ENCODE measurements around the gene ARMC12. TPM values are rescaled to one million over a fixed set of nuclear protein-coding genes. Genes with fewer than 3 reads are reported as not detected.

The ARMC12 gene
- total RNA-seq, 1 experiment from 2014 or later = 1.0 TPM

DNA sequence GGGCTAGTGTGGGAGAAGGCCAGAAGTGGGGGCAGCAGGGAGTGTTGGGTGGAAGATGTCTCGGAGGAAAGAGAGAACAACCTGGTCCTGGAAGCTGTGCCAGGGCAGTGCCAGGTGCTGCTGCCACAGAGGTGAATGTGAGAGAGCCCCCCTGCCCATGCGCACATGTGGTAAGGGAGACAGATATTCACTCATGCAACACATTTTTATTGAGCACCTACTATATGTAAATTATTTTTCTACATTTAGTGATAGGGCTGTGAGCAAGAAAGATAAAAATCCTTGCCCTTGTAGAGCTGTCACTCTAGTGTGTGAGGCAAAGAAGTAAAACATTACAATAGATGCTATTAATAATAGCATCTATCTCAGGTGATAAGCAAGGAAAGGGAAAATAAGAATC is 44.5 kb downstream of the ARMC12 start:
- Mint-ChIP-seq H3K36me3 (no peaks in the 10 kb centered on the region), H3K4me1 (peaks cover 15% of the 10 kb centered on the region), H3K27ac (no peak overlapping the region), H3K4me3 (no peak overlapping the region), H3K27me3 (ENCODE audit: low read depth) (peaks cover 6% of the 10 kb centered on the region; the same call in 1 of the 2 replicates), H3K9me3 (no peaks in the 10 kb centered on the region)
- ATAC-seq (no peak), DNase-seq (ENCODE audit: low spot score) (no peak)
- POLR2A ChIA-PET = interaction anchor here (0.7 to 1.6 kb wide), 3 partner anchors 18 to 224 kb away, joined by 4 to 5 read pairs (median 4); no protein-coding TSS in a partner anchor
- no peak for TF ChIP-seq NFE2L1 (CRISPR knock-in tag; IDR thresholded peaks at IDR 0.05)
- TF ChIP-seq GRHL2 (CRISPR knock-in tag; IDR thresholded peaks at IDR 0.05; ENCODE audit: insufficient replicate concordance, severe bottlenecking) = no peak
- TF ChIP-seq, protein P1, sequence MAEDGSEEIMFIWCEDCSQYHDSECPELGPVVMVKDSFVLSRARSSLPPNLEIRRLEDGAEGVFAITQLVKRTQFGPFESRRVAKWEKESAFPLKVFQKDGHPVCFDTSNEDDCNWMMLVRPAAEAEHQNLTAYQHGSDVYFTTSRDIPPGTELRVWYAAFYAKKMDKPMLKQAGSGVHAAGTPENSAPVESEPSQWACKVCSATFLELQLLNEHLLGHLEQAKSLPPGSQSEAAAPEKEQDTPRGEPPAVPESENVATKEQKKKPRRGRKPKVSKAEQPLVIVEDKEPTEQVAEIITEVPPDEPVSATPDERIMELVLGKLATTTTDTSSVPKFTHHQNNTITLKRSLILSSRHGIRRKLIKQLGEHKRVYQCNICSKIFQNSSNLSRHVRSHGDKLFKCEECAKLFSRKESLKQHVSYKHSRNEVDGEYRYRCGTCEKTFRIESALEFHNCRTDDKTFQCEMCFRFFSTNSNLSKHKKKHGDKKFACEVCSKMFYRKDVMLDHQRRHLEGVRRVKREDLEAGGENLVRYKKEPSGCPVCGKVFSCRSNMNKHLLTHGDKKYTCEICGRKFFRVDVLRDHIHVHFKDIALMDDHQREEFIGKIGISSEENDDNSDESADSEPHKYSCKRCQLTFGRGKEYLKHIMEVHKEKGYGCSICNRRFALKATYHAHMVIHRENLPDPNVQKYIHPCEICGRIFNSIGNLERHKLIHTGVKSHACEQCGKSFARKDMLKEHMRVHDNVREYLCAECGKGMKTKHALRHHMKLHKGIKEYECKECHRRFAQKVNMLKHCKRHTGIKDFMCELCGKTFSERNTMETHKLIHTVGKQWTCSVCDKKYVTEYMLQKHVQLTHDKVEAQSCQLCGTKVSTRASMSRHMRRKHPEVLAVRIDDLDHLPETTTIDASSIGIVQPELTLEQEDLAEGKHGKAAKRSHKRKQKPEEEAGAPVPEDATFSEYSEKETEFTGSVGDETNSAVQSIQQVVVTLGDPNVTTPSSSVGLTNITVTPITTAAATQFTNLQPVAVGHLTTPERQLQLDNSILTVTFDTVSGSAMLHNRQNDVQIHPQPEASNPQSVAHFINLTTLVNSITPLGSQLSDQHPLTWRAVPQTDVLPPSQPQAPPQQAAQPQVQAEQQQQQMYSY (CRISPR knock-in tag; IDR thresholded peaks at IDR 0.05) = no peak
- TF ChIP-seq ZNF423 (CRISPR knock-in tag; IDR thresholded peaks at IDR 0.05) = no peak
- no peak for TF ChIP-seq NR3C1 (CRISPR knock-in tag; conservative IDR thresholded peaks at IDR 0.05; ENCODE audit: low read depth)
- TF ChIP-seq ZNF671 (CRISPR knock-in tag; IDR thresholded peaks at IDR 0.05) = no peak
- TF ChIP-seq MXD4 (CRISPR knock-in tag; IDR thresholded peaks at IDR 0.05; ENCODE audit: borderline replicate concordance) = no peak
- TF ChIP-seq, protein P2, sequence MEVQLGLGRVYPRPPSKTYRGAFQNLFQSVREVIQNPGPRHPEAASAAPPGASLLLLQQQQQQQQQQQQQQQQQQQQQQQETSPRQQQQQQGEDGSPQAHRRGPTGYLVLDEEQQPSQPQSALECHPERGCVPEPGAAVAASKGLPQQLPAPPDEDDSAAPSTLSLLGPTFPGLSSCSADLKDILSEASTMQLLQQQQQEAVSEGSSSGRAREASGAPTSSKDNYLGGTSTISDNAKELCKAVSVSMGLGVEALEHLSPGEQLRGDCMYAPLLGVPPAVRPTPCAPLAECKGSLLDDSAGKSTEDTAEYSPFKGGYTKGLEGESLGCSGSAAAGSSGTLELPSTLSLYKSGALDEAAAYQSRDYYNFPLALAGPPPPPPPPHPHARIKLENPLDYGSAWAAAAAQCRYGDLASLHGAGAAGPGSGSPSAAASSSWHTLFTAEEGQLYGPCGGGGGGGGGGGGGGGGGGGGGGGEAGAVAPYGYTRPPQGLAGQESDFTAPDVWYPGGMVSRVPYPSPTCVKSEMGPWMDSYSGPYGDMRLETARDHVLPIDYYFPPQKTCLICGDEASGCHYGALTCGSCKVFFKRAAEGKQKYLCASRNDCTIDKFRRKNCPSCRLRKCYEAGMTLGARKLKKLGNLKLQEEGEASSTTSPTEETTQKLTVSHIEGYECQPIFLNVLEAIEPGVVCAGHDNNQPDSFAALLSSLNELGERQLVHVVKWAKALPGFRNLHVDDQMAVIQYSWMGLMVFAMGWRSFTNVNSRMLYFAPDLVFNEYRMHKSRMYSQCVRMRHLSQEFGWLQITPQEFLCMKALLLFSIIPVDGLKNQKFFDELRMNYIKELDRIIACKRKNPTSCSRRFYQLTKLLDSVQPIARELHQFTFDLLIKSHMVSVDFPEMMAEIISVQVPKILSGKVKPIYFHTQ (CRISPR knock-in tag; IDR thresholded peaks at IDR 0.05) = no peak
- no peak for TF ChIP-seq HMGA2 (CRISPR knock-in tag; IDR thresholded peaks at IDR 0.05)
- no peak for TF ChIP-seq NFYB (CRISPR knock-in tag; conservative IDR thresholded peaks at IDR 0.05; ENCODE audit: low read depth)
- TF ChIP-seq, protein P3, sequence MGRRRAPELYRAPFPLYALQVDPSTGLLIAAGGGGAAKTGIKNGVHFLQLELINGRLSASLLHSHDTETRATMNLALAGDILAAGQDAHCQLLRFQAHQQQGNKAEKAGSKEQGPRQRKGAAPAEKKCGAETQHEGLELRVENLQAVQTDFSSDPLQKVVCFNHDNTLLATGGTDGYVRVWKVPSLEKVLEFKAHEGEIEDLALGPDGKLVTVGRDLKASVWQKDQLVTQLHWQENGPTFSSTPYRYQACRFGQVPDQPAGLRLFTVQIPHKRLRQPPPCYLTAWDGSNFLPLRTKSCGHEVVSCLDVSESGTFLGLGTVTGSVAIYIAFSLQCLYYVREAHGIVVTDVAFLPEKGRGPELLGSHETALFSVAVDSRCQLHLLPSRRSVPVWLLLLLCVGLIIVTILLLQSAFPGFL (CRISPR knock-in tag; IDR thresholded peaks at IDR 0.05; ENCODE audit: borderline replicate concordance) = no peak
- no peak for TF ChIP-seq ATF1 (CRISPR knock-in tag; IDR thresholded peaks at IDR 0.05)
- TF ChIP-seq OVOL2 (CRISPR knock-in tag; IDR thresholded peaks at IDR 0.05; ENCODE audit: borderline replicate concordance) = no peak
- TF ChIP-seq ZNF263 (CRISPR knock-in tag; IDR thresholded peaks at IDR 0.05; ENCODE audit: low read depth) = no peak
- no peak for TF ChIP-seq FOXJ3 (CRISPR knock-in tag; IDR thresholded peaks at IDR 0.05; ENCODE audit: borderline replicate concordance)
- no peak for TF ChIP-seq KAT7 (CRISPR knock-in tag; IDR thresholded peaks at IDR 0.05; ENCODE audit: borderline replicate concordance)
- TF ChIP-seq RELA (CRISPR knock-in tag; IDR thresholded peaks at IDR 0.05; ENCODE audit: borderline replicate concordance) = no peak
- no peak for TF ChIP-seq EMX1 (CRISPR knock-in tag; IDR thresholded peaks at IDR 0.05)
- TF ChIP-seq, protein P4, sequence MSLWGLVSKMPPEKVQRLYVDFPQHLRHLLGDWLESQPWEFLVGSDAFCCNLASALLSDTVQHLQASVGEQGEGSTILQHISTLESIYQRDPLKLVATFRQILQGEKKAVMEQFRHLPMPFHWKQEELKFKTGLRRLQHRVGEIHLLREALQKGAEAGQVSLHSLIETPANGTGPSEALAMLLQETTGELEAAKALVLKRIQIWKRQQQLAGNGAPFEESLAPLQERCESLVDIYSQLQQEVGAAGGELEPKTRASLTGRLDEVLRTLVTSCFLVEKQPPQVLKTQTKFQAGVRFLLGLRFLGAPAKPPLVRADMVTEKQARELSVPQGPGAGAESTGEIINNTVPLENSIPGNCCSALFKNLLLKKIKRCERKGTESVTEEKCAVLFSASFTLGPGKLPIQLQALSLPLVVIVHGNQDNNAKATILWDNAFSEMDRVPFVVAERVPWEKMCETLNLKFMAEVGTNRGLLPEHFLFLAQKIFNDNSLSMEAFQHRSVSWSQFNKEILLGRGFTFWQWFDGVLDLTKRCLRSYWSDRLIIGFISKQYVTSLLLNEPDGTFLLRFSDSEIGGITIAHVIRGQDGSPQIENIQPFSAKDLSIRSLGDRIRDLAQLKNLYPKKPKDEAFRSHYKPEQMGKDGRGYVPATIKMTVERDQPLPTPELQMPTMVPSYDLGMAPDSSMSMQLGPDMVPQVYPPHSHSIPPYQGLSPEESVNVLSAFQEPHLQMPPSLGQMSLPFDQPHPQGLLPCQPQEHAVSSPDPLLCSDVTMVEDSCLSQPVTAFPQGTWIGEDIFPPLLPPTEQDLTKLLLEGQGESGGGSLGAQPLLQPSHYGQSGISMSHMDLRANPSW (CRISPR knock-in tag; conservative IDR thresholded peaks at IDR 0.05; ENCODE audit: low read depth) = no peak
- TF ChIP-seq, protein P5, sequence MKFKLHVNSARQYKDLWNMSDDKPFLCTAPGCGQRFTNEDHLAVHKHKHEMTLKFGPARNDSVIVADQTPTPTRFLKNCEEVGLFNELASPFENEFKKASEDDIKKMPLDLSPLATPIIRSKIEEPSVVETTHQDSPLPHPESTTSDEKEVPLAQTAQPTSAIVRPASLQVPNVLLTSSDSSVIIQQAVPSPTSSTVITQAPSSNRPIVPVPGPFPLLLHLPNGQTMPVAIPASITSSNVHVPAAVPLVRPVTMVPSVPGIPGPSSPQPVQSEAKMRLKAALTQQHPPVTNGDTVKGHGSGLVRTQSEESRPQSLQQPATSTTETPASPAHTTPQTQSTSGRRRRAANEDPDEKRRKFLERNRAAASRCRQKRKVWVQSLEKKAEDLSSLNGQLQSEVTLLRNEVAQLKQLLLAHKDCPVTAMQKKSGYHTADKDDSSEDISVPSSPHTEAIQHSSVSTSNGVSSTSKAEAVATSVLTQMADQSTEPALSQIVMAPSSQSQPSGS (CRISPR knock-in tag; IDR thresholded peaks at IDR 0.05; ENCODE audit: borderline replicate concordance, low read depth) = no peak
- CTCF ChIA-PET = no interaction called here
